IMR-90 (cell line): Measurements from ENCODE around the gene JPT2.

Source experiments
- BHLHE40 ChIP-seq: fragments of 150-350 bp; IDR thresholded peaks from 2 replicates; pipeline ENCODE4 v1.6.1; 2016; ENCODE audit warnings: mild to moderate bottlenecking, low read depth, low read length
- MAFK ChIP-seq: IDR thresholded peaks from 2 replicates; pipeline ENCODE4 v1.6.1; 2012; ENCODE audit warnings: low read depth, low read length, improper control_type of control experiment
- NFE2L2 ChIP-seq: fragments of 150-350 bp; IDR thresholded peaks from 2 replicates; pipeline ENCODE4 v1.6.1; 2016; ENCODE audit warnings: low read depth, mild to moderate bottlenecking, low read length
- TF ChIP-seq, protein P1 (sequence below): conservative IDR thresholded peaks from 2 replicates; pipeline ENCODE4 v1.5.1; 2012; ENCODE audit warnings: mild to moderate bottlenecking, low read depth, low read length, improper control_type of control experiment
- TF ChIP-seq, protein P2 (sequence below): fragments of 150-350 bp; IDR thresholded peaks from 2 replicates; pipeline ENCODE4 v1.6.1; 2017; ENCODE audit warnings: mild to moderate bottlenecking, antibody characterized with exemption, low read length, low read depth

DNA sequence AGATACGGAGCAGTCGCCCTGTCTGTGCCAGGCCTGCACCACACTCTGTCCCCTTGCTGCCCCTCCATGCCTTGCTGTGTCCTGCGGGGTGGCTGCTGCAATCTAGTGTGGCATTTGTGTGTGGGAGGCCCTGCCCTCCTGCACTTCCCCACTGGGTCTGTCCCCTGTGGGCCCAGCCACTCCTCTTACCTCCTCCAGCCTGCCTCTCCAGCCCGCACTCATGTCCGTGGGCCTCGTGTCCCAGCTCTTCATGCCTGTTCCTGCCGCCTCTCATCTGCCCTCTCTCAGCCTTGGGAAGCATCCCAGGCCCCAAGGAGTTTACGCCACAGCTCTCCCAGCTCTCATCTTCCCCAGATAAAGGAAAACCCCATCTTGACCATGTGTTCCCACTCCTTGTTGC, 39.3 kb upstream of the JPT2 start:
- TF ChIP-seq, protein P1, sequence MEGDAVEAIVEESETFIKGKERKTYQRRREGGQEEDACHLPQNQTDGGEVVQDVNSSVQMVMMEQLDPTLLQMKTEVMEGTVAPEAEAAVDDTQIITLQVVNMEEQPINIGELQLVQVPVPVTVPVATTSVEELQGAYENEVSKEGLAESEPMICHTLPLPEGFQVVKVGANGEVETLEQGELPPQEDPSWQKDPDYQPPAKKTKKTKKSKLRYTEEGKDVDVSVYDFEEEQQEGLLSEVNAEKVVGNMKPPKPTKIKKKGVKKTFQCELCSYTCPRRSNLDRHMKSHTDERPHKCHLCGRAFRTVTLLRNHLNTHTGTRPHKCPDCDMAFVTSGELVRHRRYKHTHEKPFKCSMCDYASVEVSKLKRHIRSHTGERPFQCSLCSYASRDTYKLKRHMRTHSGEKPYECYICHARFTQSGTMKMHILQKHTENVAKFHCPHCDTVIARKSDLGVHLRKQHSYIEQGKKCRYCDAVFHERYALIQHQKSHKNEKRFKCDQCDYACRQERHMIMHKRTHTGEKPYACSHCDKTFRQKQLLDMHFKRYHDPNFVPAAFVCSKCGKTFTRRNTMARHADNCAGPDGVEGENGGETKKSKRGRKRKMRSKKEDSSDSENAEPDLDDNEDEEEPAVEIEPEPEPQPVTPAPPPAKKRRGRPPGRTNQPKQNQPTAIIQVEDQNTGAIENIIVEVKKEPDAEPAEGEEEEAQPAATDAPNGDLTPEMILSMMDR, result no peak
- TF ChIP-seq BHLHE40 (no peak), MAFK (no peak), NFE2L2 (no peak)
- TF ChIP-seq, protein P2, sequence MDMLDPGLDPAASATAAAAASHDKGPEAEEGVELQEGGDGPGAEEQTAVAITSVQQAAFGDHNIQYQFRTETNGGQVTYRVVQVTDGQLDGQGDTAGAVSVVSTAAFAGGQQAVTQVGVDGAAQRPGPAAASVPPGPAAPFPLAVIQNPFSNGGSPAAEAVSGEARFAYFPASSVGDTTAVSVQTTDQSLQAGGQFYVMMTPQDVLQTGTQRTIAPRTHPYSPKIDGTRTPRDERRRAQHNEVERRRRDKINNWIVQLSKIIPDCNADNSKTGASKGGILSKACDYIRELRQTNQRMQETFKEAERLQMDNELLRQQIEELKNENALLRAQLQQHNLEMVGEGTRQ, result no peak
